Skeletal muscle tissue (tissue), 4 donors: Measurements from ENCODE around the gene LRP8. TPM values are rescaled to one million over a fixed set of nuclear protein-coding genes. Genes with fewer than 3 reads are reported as not detected.

Source experiments
- H3K27ac ChIP-seq: one replicate; pipeline ENCODE4 v1.7.0; 2013; ENCODE audit warnings: mild to moderate bottlenecking, low read depth, low read length, inconsistent platforms
- H3K27me3 ChIP-seq, 3 donors: one replicate each; pipeline ENCODE4 v1.7.0; 2013; ENCODE audit warnings: low read length in 3 of 3; ENCODE audit not compliant: control insufficient read depth in 3 of 3, insufficient read depth in 3 of 3
- H3K36me3 ChIP-seq, 3 donors: one replicate each; pipeline ENCODE4 v1.7.0; 2013; ENCODE audit warnings: low read length in 3 of 3; ENCODE audit not compliant: control insufficient read depth in 3 of 3, insufficient read depth in 3 of 3
- H3K4me1 ChIP-seq, 3 donors: one replicate each; pipeline ENCODE4 v1.7.0; 2013; ENCODE audit warnings: low read length in 3 of 3, mild to moderate bottlenecking in 3 of 3; ENCODE audit not compliant: control insufficient read depth in 3 of 3, insufficient read depth in 3 of 3
- H3K4me3 ChIP-seq, 3 donors: one replicate each; pipeline ENCODE4 v1.7.0; 2013; ENCODE audit warnings: low read length in 3 of 3
- H3K9ac ChIP-seq, 3 donors: one replicate each; pipeline ENCODE4 v1.7.0; 2013; ENCODE audit warnings: low read length in 3 of 3, mild to moderate bottlenecking in 3 of 3, moderate library complexity in 2 of 3, low read depth in 1 of 3
- H3K9me3 ChIP-seq, 3 donors: one replicate each; pipeline ENCODE4 v1.7.0; 2013; ENCODE audit warnings: low read length in 3 of 3; ENCODE audit not compliant: control insufficient read depth in 3 of 3
- total RNA-seq: library from RNA; depleted of rRNA; stranded (reverse); fragments of >200 nt; gene quantifications from one replicate; pipeline ENCODE4 v1.2.3, GENCODE V29; 2014
- donor health status: Osteomylitis.

LRP8 gene
- total RNA-seq, 1 donor from 2014 or later, result 1.6 TPM

GRCh38 chr1:53297195-53297594, 30.7 kb downstream of the LRP8 start:
- Histone ChIP-seq H3K4me1 (peaks cover 7 to 14% (median 10%) of the 10 kb centered on the region in 3 donors), H3K9me3 (no peaks in the 10 kb centered on the region), H3K4me3 (no peak overlapping the region), H3K9ac (no peak overlapping the region), H3K36me3 (no peaks in the 10 kb centered on the region), H3K27ac (no peak overlapping the region), H3K27me3 (no peaks in the 10 kb centered on the region)

GRCh38 chr1:53296117-53296749, 31.6 kb downstream of the LRP8 start:
- Histone ChIP-seq H3K27ac (no peak overlapping the region), H3K4me1 (peaks cover 7 to 14% (median 10%) of the 10 kb centered on the region in 3 donors), H3K9ac (no peak overlapping the region)

GRCh38 chr1:53295726-53296116, 32.1 kb downstream of the LRP8 start:
- Histone ChIP-seq H3K4me3 (no peak overlapping the region), H3K27ac (no peak overlapping the region), H3K27me3 (no peaks in the 10 kb centered on the region), H3K9ac (no peak overlapping the region), H3K36me3 (no peaks in the 10 kb centered on the region), H3K4me1 (peaks cover 7 to 14% (median 10%) of the 10 kb centered on the region in 3 donors), H3K9me3 (no peaks in the 10 kb centered on the region)

More at GRCh38 chr1:53296117-53296749, 31.6 kb downstream of the LRP8 start:
- Histone ChIP-seq H3K36me3 (no peaks in the 10 kb centered on the region), H3K9me3 (no peaks in the 10 kb centered on the region), H3K4me3 (no peak overlapping the region), H3K27me3 (no peaks in the 10 kb centered on the region)

- H3K9me3 ChIP-seq, result no peaks in the 10 kb centered on the region
- H3K27ac ChIP-seq, result no peak overlapping the region
- no peak overlapping the region for H3K4me3 ChIP-seq
- no peak overlapping the region for H3K9ac ChIP-seq
- no peaks in the 10 kb centered on the region for H3K27me3 ChIP-seq
- H3K4me1 ChIP-seq, result peaks cover 7 to 14% (median 10%) of the 10 kb centered on the region in 3 donors
- H3K36me3 ChIP-seq, result no peaks in the 10 kb centered on the region
Measured at GRCh38 chr1:53295295-53295694, 32.6 kb downstream of the LRP8 start.

- no peak overlapping the region for H3K9ac ChIP-seq
- H3K27me3 ChIP-seq, result no peaks in the 10 kb centered on the region
- H3K4me3 ChIP-seq, result no peak overlapping the region
- H3K4me1 ChIP-seq, result peaks cover 7 to 14% (median 10%) of the 10 kb centered on the region in 3 donors
- no peaks in the 10 kb centered on the region for H3K36me3 ChIP-seq
- no peaks in the 10 kb centered on the region for H3K9me3 ChIP-seq
- no peak overlapping the region for H3K27ac ChIP-seq
Measured at GRCh38 chr1:53294567-53294966, 33.3 kb downstream of the LRP8 start.

GRCh38 chr1:53294061-53294460, 33.8 kb downstream of the LRP8 start:
- Histone ChIP-seq H3K9me3 (no peaks in the 10 kb centered on the region), H3K36me3 (no peaks in the 10 kb centered on the region), H3K27me3 (peaks cover 0 to 2% (median 0%) of the 10 kb centered on the region in 3 donors), H3K4me3 (no peak overlapping the region), H3K9ac (no peak overlapping the region), H3K27ac (no peak overlapping the region), H3K4me1 (peaks cover 7 to 10% (median 7%) of the 10 kb centered on the region in 3 donors)

GRCh38 chr1:53293123-53293522, 34.7 kb downstream of the LRP8 start:
- Histone ChIP-seq H3K36me3 (no peaks in the 10 kb centered on the region), H3K27me3 (peaks cover 0 to 2% (median 0%) of the 10 kb centered on the region in 3 donors), H3K4me3 (no peak overlapping the region), H3K9ac (no peak overlapping the region), H3K27ac (no peak overlapping the region), H3K4me1 (peaks cover 7 to 8% (median 7%) of the 10 kb centered on the region in 3 donors), H3K9me3 (no peaks in the 10 kb centered on the region)

GRCh38 chr1:53292690-53293089, 35.2 kb downstream of the LRP8 start:
- H3K4me3 ChIP-seq, result no peak overlapping the region
- H3K27me3 ChIP-seq, result peaks cover 0 to 2% (median 0%) of the 10 kb centered on the region in 3 donors
- no peak overlapping the region for H3K27ac ChIP-seq
- H3K36me3 ChIP-seq, result no peaks in the 10 kb centered on the region
- peaks cover 7 to 8% (median 7%) of the 10 kb centered on the region in 3 donors for H3K4me1 ChIP-seq
- H3K9me3 ChIP-seq, result no peaks in the 10 kb centered on the region
- H3K9ac ChIP-seq, result no peak overlapping the region

GRCh38 chr1:53291574-53291973, 36.3 kb downstream of the LRP8 start:
- Histone ChIP-seq H3K36me3 (no peaks in the 10 kb centered on the region), H3K4me3 (no peak overlapping the region), H3K27me3 (peaks cover 0 to 2% (median 0%) of the 10 kb centered on the region in 3 donors), H3K9me3 (no peaks in the 10 kb centered on the region), H3K9ac (no peak overlapping the region), H3K4me1 (peaks cover 7 to 8% (median 7%) of the 10 kb centered on the region in 3 donors), H3K27ac (no peak overlapping the region)

GRCh38 chr1:53288790-53289429, 39.0 kb downstream of the LRP8 start:
- H3K27me3 ChIP-seq, result peaks cover 0 to 2% (median 0%) of the 10 kb centered on the region in 3 donors
- no peaks in the 10 kb centered on the region for H3K36me3 ChIP-seq
- H3K9ac ChIP-seq, result no peak overlapping the region
- no peaks in the 10 kb centered on the region for H3K9me3 ChIP-seq
- H3K4me1 ChIP-seq, result peaks cover 7 to 8% (median 7%) of the 10 kb centered on the region in 3 donors
- no peak overlapping the region for H3K27ac ChIP-seq
- H3K4me3 ChIP-seq, result no peak overlapping the region
